HG02623 (cell line): ENCODE measurements around the gene TMEM191B.
"Not testable (repeated sequence)": the region's sequence is repeated elsewhere in the genome, so short reads cannot be mapped to it uniquely, and the experiment has no call there.

Experiments used
- ATAC-seq: cut with Tn5 transposase; IDR thresholded peaks from one replicate; pipeline ENCODE4 v1.9.1; 2021; ENCODE audit warnings: moderate library complexity; ENCODE audit not compliant: unreplicated experiment

The TMEM191B gene

DNA sequence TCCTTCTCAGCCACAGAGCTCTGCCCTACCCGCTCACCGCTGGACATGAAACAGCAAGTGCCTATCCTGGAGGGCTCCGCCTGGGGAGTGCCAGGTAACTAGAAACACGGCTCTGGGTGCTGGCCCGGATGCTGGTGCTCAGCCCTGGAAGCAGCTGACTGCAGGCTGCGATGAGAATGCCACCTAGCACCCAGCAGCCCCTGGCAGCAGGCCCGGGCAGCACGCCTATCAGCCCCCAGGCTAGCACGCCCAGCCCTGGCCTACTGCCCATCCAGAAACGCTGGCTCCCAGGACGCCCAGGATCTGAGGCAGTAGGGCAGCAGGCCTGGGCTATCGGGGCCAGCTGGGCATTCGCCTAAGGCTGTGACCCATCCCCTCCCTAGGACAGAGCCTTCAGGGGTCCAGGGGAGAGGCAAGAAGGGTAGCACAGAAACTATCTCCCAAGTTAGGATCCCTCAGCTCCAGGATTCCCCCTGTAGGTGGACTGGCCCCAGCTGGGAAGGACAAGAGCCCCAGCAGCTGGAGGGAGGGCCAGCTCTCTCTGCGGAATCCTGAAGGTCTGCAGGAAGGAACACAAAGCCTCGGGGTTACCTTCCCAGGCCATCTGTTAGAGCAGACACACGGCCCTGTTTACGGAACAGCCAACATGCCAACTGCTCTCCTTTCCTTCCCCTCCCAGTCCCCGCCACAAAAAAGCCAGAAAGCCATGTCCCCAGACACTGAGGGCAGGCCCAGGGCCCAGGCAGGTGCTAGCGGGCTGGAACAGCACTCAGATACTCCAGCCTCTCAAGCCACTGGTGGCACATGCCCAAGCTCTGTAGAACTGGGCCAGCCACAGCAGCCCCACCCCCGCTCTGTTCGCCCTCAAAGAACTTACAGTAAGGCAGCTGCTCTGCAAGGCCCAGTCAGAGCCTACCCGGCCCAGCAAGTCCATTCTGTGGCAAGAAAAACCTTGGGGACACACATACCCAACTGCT is 27.0 kb downstream of the TMEM191B start:
- ATAC-seq, result not testable (repeated sequence)

DNA sequence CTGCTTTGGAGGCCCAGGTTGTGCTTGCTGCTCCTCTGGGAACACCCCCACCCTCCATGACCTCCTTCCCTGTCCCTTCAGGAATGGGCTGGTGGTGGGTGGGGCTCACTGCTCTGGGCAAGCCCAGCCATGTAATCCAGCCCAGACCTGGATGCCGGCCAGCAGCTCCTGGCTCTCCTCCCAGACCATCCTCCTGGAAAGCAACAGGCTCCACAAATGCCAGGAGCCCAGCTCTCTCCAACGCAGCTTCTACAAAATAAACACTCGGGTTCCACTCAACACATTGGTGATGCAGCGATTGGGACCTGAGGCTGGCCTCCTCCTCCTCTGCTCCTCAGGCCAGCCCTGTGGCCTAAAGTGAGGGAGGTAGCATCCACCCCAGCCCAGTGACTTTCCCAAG is 30.9 kb downstream of the TMEM191B start:
- not testable (repeated sequence) for ATAC-seq

DNA sequence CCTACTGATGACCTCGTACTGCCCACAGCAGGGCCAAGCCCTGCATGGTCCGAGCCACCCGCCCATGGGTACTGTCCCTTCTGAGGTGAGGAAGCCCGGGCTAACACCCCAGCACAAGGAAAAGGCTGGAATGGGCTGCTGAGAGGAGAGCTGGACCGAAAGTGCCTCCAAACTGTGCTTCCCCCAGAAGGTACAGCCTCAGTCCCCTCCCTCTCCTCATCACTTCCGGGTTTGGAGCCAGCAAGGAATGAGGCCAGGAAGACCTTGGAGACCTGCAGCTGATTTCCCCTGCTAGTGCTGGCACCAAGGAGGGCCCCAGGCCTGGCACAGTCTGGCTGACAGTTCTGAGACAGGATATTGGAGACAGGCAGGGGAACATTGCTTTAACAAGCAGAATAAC is 31.3 kb downstream of the TMEM191B start:
- ATAC-seq, result not testable (repeated sequence)

DNA sequence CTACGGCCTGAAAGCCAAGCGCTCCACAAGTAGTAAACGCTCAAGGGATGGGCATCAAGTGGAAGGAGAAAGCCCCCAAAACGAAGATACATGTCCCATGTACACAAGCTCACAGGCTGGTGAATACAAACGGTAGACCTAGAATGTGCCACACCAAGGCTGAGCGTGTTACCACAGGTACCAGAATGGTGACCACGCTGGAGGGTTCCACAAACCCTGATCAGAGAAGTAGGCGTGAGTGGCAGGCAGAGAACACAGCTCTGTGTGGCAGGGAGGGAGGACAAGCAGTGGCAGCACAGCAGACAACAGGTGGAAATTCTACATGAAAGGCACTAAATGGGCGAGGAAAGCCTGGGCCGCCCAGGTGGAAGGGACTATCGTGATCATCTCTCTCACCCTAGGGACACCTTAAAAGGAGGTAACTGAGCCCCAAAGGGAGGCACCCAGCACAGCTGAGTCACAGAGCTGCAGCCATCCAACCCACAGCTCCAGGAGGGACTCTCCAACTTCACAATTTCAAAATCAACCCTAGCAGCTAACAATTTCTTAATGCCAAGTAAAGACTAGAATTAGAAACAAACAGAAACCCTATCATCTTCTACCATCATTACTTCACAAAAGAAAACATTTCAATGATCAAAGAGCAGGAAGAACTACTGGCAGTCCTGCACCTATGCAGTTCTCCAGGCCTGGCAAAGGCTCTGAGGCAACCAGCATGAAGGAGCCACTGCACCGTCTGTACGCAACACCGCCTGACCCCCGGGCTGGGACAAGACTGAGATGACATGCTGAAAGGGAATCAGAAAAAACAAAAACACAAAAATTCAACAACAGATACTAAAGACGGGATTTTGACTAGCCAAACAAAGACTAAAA is 32.7 kb downstream of the TMEM191B start:
- not testable (repeated sequence) for ATAC-seq

DNA sequence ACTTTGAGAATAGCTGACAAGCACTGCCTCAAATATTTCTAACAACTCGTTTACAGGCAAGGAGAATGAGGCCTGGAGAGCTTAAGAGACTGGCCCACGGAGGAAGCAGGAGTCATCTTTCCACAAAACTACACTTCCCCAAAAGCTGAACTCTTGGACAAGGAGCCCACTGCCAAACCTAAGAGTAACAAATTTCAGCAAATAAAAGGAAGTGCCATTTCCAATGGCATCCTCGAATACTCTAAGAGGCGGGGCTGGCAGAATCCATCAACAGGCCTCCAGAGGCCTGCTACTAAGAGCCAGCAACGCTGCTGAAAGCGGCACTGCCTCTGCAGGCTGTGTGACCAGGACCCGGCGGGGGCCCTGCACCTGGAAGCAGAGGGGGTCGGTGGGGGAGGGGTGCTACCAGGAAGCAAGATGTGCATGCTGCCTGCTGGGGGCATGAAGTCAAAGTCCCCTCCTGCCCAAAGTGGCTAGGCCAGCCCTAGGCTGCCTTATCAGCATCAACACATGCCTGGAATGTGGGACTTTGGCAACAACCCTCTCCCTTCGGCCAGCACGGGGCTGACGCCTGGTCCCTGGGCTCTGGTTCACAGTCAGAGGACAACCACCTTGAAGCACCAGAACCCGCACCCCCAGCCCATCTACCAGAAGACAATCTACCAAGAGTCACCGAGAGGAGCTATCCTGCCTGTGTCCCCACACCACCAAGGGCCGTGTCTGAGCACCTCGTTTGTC is 43.1 kb downstream of the TMEM191B start:
- not testable (repeated sequence) for ATAC-seq

DNA sequence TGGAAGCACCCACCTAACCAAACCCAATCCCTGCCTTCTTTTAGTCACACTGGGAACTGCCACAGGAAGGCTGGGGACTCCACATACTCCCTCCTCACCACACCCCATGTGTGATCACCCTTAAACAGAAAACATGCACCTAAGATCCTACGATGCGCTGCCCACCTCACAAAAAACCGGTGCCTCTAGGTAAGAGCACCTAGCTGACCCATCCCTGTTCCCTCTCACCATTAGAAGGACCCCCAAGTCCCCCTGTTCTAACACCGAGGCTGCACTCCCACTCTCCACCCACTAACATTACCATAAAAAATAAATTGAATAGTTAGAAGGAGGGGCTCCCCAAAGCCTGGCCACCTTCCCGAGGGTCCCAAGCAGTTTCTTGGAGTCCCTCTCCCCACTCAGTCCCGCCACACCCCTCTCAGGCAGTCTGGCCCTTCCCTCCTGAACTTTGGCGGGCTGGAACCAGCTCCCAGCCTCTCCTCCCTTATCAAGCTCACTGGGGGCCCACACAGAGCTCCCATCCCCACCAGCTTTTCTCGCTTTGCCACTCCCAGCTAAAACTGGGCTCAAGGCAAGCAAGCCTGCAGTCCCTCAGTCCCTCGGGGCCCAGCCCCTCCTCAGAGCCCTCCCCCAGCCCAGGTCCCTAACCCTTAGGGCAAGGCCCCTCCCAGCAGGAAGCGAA is 46.0 kb downstream of the TMEM191B start:
- ATAC-seq, result not testable (repeated sequence)

DNA sequence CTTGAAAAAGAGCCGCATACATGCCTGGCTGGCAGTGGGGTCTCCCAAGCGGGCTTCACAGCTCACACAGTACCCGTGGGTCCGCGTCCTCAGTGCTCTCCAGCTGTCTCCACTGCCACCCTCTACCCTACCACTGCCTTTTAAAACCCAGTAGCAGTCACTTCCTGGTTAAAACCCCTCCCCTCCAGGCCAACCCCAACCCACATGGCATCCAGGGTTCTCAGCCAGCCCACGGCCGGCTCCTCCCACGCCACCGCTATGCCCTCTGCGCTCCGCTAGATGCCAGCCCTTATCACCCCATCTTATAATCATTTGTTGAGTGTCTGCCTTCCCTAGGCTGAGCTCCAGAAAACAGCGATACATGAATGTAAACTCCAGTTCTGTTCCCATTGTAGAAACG is 47.0 kb downstream of the TMEM191B start:
- not testable (repeated sequence) for ATAC-seq

DNA sequence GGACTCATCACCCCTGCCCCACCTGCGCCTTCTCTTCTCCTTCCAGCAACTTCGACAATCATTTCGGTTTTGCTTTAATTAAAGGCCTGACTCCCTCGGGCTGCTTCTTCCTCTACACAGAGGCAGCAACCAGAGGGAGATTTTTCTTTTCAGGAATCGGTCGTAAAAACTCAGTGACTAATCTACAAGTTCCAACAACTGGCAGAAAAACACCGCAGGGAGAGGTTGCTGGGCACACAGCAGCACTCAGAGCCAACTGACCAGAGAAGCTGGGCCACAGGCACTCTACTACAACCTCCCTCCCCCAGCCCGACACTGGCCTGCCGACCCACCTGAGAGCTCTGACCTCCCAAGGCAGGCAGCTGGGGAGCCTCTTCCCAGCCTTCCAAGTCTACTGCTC is 48.1 kb downstream of the TMEM191B start:
- ATAC-seq, result not testable (repeated sequence)

DNA sequence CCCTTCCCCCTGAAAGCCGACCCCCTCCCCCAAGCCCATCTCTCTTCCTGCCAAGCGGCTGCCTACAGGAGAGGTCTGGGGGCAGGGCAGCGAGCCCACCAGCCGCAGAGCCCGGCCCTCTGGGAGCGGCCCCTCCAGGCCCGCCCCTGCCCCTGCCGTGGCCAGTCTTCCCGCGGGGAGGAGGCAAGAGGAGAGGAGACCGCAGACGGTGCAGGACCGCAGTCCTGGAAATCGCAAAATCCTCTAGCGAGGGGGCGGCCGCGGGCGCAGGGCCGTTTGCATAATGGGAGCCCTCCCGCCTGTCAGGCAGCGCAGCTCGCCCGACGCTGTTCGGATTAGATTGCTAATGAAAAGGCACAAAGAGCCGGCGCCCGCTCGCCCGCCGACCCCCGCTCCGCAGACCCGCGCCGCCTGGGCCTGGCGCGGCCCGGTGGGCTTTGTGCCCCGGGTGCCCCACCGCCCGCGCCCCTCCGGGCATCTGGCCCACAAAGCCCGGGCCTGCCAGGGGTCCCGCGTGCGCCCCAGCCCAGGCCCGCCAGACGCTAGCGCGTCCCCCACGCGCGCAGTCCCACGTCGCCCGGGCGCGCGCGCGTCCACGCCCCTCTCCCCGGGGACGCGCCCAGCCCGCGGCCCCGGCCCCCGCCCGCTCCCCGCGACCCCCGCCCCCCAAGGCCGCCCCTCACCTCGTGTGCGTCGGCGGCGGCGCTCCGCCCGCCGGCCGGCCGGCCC is 49.7 kb downstream of the TMEM191B start:
- ATAC-seq, result peak; percentile 41

DNA sequence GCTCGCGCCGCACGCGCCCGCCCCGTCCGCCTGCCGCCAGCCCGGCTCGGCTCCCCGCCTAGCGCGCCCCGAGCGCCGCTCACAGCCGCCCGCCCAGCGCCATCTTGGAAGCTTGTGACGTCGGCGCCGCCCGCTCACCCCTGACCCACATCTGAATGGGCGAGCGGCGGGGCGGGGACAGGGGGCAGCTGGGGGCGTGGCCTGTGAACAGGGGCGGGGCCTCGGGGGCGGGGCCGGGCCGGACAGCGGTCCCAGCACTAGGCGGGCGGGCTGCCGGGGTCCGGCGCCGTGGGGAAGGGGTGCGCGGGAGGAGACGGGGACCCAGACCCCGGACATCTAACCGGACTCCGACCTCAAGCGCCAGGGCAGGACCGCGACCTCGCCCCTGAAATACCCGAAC is 50.2 kb downstream of the TMEM191B start:
- peak; percentile 74 for ATAC-seq
